Measurements from ENCODE around the gene NNAT. TPM values are rescaled to one million over a fixed set of nuclear protein-coding genes. Genes with fewer than 3 reads are reported as not detected.

NNAT gene
- total RNA-seq, 1 donor from 2014 or later: 87.4 TPM

GRCh38 chr20:37526238-37526838 lies 5.3 kb downstream of the NNAT start:
- Mint-ChIP-seq H3K36me3 (ENCODE audit: insufficient read depth) (peaks cover 6% of the 10 kb centered on the region), H3K27ac (peak overlapping the region; percentile 100), H3K27me3 (no peaks in the 10 kb centered on the region), H3K4me3 (ENCODE audit: low read depth) (peak overlapping the region; percentile 88), H3K9me3 (ENCODE audit: low read depth) (no peaks in the 10 kb centered on the region), H3K4me1 (ENCODE audit: low read depth) (peaks cover 41% of the 10 kb centered on the region)
- TF ChIP-seq CTCF (IDR thresholded peaks at IDR 0.05; ENCODE audit: unreplicated experiment): no peak
- DNase-seq (ENCODE audit: low spot score, unreplicated experiment): no peak

GRCh38 chr20:37526839-37527637 lies 6.0 kb downstream of the NNAT start:
- no peak for DNase-seq (ENCODE audit: low spot score, unreplicated experiment)
- Mint-ChIP-seq H3K4me1 (ENCODE audit: low read depth) (peaks cover 39% of the 10 kb centered on the region), H3K27me3 (no peaks in the 10 kb centered on the region), H3K9me3 (ENCODE audit: low read depth) (no peaks in the 10 kb centered on the region), H3K27ac (peak overlapping the region; percentile 100), H3K36me3 (ENCODE audit: insufficient read depth) (peaks cover 4% of the 10 kb centered on the region), H3K4me3 (ENCODE audit: low read depth) (peak overlapping the region; percentile 88)
- TF ChIP-seq CTCF (IDR thresholded peaks at IDR 0.05; ENCODE audit: unreplicated experiment): no peak

- peak; percentile 78 for DNase-seq (ENCODE audit: low spot score, unreplicated experiment)
- TF ChIP-seq CTCF (IDR thresholded peaks at IDR 0.05; ENCODE audit: unreplicated experiment): no peak
- H3K4me1 Mint-ChIP-seq (ENCODE audit: low read depth): peaks cover 39% of the 10 kb centered on the region
- H3K9me3 Mint-ChIP-seq (ENCODE audit: low read depth): no peaks in the 10 kb centered on the region
- peak within 1 kb of the TSS; percentile 88 for H3K4me3 Mint-ChIP-seq (ENCODE audit: low read depth)
- H3K27me3 Mint-ChIP-seq: no peaks in the 10 kb centered on the region
- peak within 1 kb of the TSS; percentile 100 for H3K27ac Mint-ChIP-seq
- peaks cover 4% of the 10 kb centered on the region for H3K36me3 Mint-ChIP-seq (ENCODE audit: insufficient read depth)
Measured at GRCh38 chr20:37527638-37528445, 6.8 kb downstream of the NNAT start, which contains the start of gene BLCAP. BLCAP (minus strand) TSS chr20:37527876; CDS start chr20:37519174, 8,702 bp downstream.

GRCh38 chr20:37528446-37529213 lies 7.6 kb downstream of the NNAT start:
- no peak for DNase-seq (ENCODE audit: low spot score, unreplicated experiment)
- Mint-ChIP-seq H3K4me3 (ENCODE audit: low read depth) (peak overlapping the region; percentile 88), H3K36me3 (ENCODE audit: insufficient read depth) (no peaks in the 10 kb centered on the region)

More at GRCh38 chr20:37528446-37529213, 7.6 kb downstream of the NNAT start:
- no peak for TF ChIP-seq CTCF (IDR thresholded peaks at IDR 0.05; ENCODE audit: unreplicated experiment)
- Mint-ChIP-seq H3K9me3 (ENCODE audit: low read depth) (no peaks in the 10 kb centered on the region), H3K27ac (peak overlapping the region; percentile 100), H3K4me1 (ENCODE audit: low read depth) (peaks cover 36% of the 10 kb centered on the region), H3K27me3 (no peaks in the 10 kb centered on the region)

All from progenitor cell of endocrine pancreas (in vitro differentiated cells).